ENCODE measurements around the gene NRDE2. TPM values are rescaled to one million over a fixed set of nuclear protein-coding genes. Genes with fewer than 3 reads are reported as not detected.

Gene NRDE2
- total RNA-seq, 1 experiment from 2014 or later, result 16.5 TPM

DNA sequence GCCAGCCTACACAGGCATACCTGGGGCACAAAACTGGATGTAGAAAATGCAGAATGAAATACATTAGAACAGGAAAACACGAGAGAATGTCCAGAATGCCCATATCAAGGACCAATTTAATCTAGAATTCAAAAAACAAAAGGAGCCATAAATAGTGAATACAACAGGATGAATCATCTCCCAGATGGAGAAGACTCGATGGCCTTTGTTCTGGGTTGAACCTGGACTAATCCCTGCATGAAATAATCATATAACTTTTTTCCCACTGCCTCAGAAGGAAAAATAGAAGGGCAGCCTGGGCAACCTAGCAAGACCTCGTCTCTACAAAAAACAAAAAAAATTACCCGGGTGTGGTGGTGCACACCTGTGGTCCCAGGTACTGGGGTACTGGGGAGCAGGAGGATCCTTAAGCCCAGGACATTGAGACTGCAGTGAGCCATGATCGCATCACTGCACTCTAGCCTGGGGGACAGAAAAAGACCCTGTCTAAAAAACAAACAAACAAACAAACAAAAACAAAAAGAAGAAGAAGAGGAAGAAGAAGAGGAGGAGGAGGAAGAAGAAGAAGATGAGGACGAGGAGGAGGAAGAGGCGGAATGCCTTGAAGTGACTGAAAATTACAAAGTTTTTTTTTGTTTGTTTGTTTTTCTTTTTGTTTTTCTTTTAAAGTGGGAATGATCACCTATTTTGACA lies 30.3 kb upstream of the NRDE2 start:
- no peaks in the 10 kb centered on the region for H3K4me1 ChIP-seq (ENCODE audit: control insufficient read depth, insufficient read depth, low read length)
- BruUV-seq (replicated peaks), result no TSS peak
- no peak overlapping the region for H3K4me3 ChIP-seq (ENCODE audit: low read depth in 2 of 2, low read length in 2 of 2)
- H3K27ac ChIP-seq (ENCODE audit: low read length), result no peak overlapping the region
- TF ChIP-seq, protein P1, sequence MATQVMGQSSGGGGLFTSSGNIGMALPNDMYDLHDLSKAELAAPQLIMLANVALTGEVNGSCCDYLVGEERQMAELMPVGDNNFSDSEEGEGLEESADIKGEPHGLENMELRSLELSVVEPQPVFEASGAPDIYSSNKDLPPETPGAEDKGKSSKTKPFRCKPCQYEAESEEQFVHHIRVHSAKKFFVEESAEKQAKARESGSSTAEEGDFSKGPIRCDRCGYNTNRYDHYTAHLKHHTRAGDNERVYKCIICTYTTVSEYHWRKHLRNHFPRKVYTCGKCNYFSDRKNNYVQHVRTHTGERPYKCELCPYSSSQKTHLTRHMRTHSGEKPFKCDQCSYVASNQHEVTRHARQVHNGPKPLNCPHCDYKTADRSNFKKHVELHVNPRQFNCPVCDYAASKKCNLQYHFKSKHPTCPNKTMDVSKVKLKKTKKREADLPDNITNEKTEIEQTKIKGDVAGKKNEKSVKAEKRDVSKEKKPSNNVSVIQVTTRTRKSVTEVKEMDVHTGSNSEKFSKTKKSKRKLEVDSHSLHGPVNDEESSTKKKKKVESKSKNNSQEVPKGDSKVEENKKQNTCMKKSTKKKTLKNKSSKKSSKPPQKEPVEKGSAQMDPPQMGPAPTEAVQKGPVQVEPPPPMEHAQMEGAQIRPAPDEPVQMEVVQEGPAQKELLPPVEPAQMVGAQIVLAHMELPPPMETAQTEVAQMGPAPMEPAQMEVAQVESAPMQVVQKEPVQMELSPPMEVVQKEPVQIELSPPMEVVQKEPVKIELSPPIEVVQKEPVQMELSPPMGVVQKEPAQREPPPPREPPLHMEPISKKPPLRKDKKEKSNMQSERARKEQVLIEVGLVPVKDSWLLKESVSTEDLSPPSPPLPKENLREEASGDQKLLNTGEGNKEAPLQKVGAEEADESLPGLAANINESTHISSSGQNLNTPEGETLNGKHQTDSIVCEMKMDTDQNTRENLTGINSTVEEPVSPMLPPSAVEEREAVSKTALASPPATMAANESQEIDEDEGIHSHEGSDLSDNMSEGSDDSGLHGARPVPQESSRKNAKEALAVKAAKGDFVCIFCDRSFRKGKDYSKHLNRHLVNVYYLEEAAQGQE (IDR thresholded peaks at IDR 0.05; ENCODE audit: insufficient read depth in 1 of 2, low read depth in 2 of 2, low read length in 1 of 2), result no peak
- no peak for TF ChIP-seq SIN3A (IDR thresholded peaks at IDR 0.05; ENCODE audit: borderline replicate concordance, insufficient read depth, low read depth, low read length)
- TF ChIP-seq POLR2AphosphoS5 (IDR thresholded peaks at IDR 0.05; ENCODE audit: low read depth, low read length), result no peak
- TF ChIP-seq, protein P2, sequence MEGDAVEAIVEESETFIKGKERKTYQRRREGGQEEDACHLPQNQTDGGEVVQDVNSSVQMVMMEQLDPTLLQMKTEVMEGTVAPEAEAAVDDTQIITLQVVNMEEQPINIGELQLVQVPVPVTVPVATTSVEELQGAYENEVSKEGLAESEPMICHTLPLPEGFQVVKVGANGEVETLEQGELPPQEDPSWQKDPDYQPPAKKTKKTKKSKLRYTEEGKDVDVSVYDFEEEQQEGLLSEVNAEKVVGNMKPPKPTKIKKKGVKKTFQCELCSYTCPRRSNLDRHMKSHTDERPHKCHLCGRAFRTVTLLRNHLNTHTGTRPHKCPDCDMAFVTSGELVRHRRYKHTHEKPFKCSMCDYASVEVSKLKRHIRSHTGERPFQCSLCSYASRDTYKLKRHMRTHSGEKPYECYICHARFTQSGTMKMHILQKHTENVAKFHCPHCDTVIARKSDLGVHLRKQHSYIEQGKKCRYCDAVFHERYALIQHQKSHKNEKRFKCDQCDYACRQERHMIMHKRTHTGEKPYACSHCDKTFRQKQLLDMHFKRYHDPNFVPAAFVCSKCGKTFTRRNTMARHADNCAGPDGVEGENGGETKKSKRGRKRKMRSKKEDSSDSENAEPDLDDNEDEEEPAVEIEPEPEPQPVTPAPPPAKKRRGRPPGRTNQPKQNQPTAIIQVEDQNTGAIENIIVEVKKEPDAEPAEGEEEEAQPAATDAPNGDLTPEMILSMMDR (IDR thresholded peaks at IDR 0.05), result no peak
- TF ChIP-seq TCF7L2 (IDR thresholded peaks at IDR 0.05; ENCODE audit: low read depth, low read length), result no peak
- intact Hi-C loops (cut with micrococcal nuclease; ENCODE audit: unreplicated experiment) (no loop called here), in situ Hi-C loops (cut with HindIII; ENCODE audit: low pct_unique_long_range_greater_than_20kb, low sequenced_read_pairs) (no loop called here)
- no peaks in the 10 kb centered on the region for H3K36me3 ChIP-seq (ENCODE audit: control insufficient read depth, insufficient read depth, low read length)
- DNase-seq (ENCODE audit: low read depth, low spot score) (no peak), ATAC-seq (no peak)
- H3K9me3 ChIP-seq (ENCODE audit: control insufficient read depth, insufficient read depth, low read depth, low read length), result no peaks in the 10 kb centered on the region
- no peaks in the 10 kb centered on the region for H3K27me3 ChIP-seq (ENCODE audit: control insufficient read depth, insufficient read depth, low read length)
- ChIA-PET POLR2A (no interaction called here), CTCF (no interaction called here)

DNA sequence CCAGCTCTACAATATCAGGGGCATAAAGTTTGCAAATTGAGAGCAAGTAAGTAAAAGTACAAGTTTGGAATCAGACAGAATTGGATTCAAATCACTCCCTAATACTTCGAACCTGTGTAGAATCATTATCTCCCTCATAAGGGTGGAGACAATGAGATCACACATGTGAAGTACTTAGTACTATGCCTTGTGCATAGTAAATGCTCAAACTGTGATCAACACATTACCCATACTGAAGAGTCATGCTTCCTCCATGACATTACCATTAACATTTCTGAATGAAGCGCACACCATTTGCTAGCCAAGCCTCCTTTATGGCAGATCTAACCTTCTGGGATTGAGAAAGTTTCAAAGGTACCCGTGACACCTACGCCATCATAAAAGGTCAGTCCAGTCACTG lies 26.6 kb upstream of the NRDE2 start:
- DNase-seq (ENCODE audit: low read depth, low spot score) (no peak), ATAC-seq (no peak)
- intact Hi-C loops (cut with micrococcal nuclease; ENCODE audit: unreplicated experiment), result no loop called here
- TF ChIP-seq, protein P1 (IDR thresholded peaks at IDR 0.05; ENCODE audit: insufficient read depth in 1 of 2, low read depth in 2 of 2, low read length in 1 of 2), result no peak
- TF ChIP-seq SIN3A (IDR thresholded peaks at IDR 0.05; ENCODE audit: borderline replicate concordance, insufficient read depth, low read depth, low read length) (no peak), TCF7L2 (IDR thresholded peaks at IDR 0.05; ENCODE audit: low read depth, low read length) (no peak), POLR2AphosphoS5 (IDR thresholded peaks at IDR 0.05; ENCODE audit: low read depth, low read length) (no peak)
- TF ChIP-seq, protein P2 (IDR thresholded peaks at IDR 0.05), result no peak
- Histone ChIP-seq H3K4me3 (ENCODE audit: low read depth in 2 of 2, low read length in 2 of 2) (no peak overlapping the region), H3K36me3 (ENCODE audit: control insufficient read depth, insufficient read depth, low read length) (no peaks in the 10 kb centered on the region), H3K27ac (ENCODE audit: low read length) (no peak overlapping the region), H3K27me3 (ENCODE audit: control insufficient read depth, insufficient read depth, low read length) (no peaks in the 10 kb centered on the region), H3K9me3 (ENCODE audit: control insufficient read depth, insufficient read depth, low read depth, low read length) (no peaks in the 10 kb centered on the region), H3K4me1 (ENCODE audit: control insufficient read depth, insufficient read depth, low read length) (no peaks in the 10 kb centered on the region)
- in situ Hi-C loops (cut with HindIII; ENCODE audit: low pct_unique_long_range_greater_than_20kb, low sequenced_read_pairs), result no loop called here
- ChIA-PET CTCF (no interaction called here), POLR2A (no interaction called here)
- BruUV-seq (replicated peaks), result no TSS peak
